OCI-LY1 (cell line): Measurements from ENCODE around the gene CARMIL1.

Experiments used
- H2AFZ ChIP-seq: fragments of 200-600 bp; sonication (generic), shearing (Covaris generic); 2 replicates; pipeline ENCODE4 v1.6.0; 2014; ENCODE audit warnings: antibody characterized with exemption, mild to moderate bottlenecking, low read length
- H3F3A ChIP-seq: fragments of 200-600 bp; sonication (generic), shearing (Covaris generic); 2 replicates; pipeline ENCODE4 v1.6.0; 2014; ENCODE audit warnings: mild to moderate bottlenecking, antibody characterized with exemption, low read length, moderate library complexity; ENCODE audit not compliant: insufficient read depth
- H3K27ac ChIP-seq: fragments of 200-600 bp; sonication (generic); 2 replicates; pipeline ENCODE4 v1.5.1; 2014; ENCODE audit warnings: low read length, mixed run types, mild to moderate bottlenecking, low read depth; ENCODE audit not compliant: poor library complexity, severe bottlenecking
- H3K27me3 ChIP-seq: fragments of 200-600 bp; sonication (generic); 2 replicates; pipeline ENCODE4 v1.6.0; 2014; ENCODE audit warnings: antibody characterized with exemption, mild to moderate bottlenecking, low read length, moderate library complexity; ENCODE audit not compliant: insufficient read depth
- H3K36me3 ChIP-seq: fragments of 200-600 bp; sonication (generic); 2 replicates; pipeline ENCODE4 v1.6.1; 2014; ENCODE audit warnings: mild to moderate bottlenecking, antibody characterized with exemption, low read length, moderate library complexity, mixed read lengths; ENCODE audit not compliant: insufficient read depth
- H3K4me1 ChIP-seq: fragments of 200-600 bp; sonication (generic); 2 replicates; pipeline ENCODE4 v1.5.1; 2014; ENCODE audit warnings: mild to moderate bottlenecking, low read length, moderate library complexity; ENCODE audit not compliant: insufficient read depth, severe bottlenecking
- H3K4me2 ChIP-seq: fragments of 200-600 bp; sonication (generic), shearing (Covaris generic); 2 replicates; pipeline ENCODE4 v1.6.1; 2014; ENCODE audit warnings: low read length
- H3K4me3 ChIP-seq: fragments of 200-600 bp; sonication (generic); 2 replicates; pipeline ENCODE4 v1.5.1; 2014; ENCODE audit warnings: low read length, low read depth, mild to moderate bottlenecking, mixed read lengths; ENCODE audit not compliant: poor library complexity, severe bottlenecking
- H3K79me2 ChIP-seq: fragments of 200-600 bp; shearing (Covaris generic); 2 replicates; pipeline ENCODE4 v1.6.1; 2016; ENCODE audit warnings: mixed run types, low read length, mixed read lengths; ENCODE audit not compliant: insufficient read depth
- H3K9ac ChIP-seq: fragments of 200-600 bp; sonication (generic), shearing (Covaris generic); 2 replicates; pipeline ENCODE4 v1.6.1; 2014; ENCODE audit warnings: mild to moderate bottlenecking, low read length, mixed read lengths
- H3K9me2 ChIP-seq: fragments of 200-600 bp; sonication (generic), shearing (Covaris generic); 2 replicates; pipeline ENCODE4 v1.6.1; 2014; ENCODE audit warnings: low read depth, mild to moderate bottlenecking, low read length, mixed read lengths
- H3K9me3 ChIP-seq: fragments of 200-600 bp; shearing (Covaris generic); 2 replicates; pipeline ENCODE4 v1.6.1; 2014; ENCODE audit warnings: low read length, mixed read lengths
- H4K20me1 ChIP-seq: fragments of 200-600 bp; sonication (generic), shearing (Covaris generic); 2 replicates; pipeline ENCODE4 v1.6.0; 2016; ENCODE audit warnings: mild to moderate bottlenecking, low read length; ENCODE audit not compliant: insufficient read depth
- EZH2 ChIP-seq: fragments of 200-600 bp; sonication (generic), shearing (Covaris generic); IDR thresholded peaks from 2 replicates; pipeline ENCODE4 v1.8.0; 2017; ENCODE audit warnings: borderline replicate concordance, mixed run types, mild to moderate bottlenecking, antibody characterized with exemption, low read length, moderate library complexity, mixed read lengths
- TF ChIP-seq, protein P1 (sequence below): fragments of 200-600 bp; sonication (generic), shearing (Covaris generic); IDR thresholded peaks from 2 replicates; pipeline ENCODE4 v1.5.1; 2017; ENCODE audit warnings: mild to moderate bottlenecking, antibody characterized with exemption, low read length, moderate library complexity, mixed read lengths

Gene CARMIL1

DNA sequence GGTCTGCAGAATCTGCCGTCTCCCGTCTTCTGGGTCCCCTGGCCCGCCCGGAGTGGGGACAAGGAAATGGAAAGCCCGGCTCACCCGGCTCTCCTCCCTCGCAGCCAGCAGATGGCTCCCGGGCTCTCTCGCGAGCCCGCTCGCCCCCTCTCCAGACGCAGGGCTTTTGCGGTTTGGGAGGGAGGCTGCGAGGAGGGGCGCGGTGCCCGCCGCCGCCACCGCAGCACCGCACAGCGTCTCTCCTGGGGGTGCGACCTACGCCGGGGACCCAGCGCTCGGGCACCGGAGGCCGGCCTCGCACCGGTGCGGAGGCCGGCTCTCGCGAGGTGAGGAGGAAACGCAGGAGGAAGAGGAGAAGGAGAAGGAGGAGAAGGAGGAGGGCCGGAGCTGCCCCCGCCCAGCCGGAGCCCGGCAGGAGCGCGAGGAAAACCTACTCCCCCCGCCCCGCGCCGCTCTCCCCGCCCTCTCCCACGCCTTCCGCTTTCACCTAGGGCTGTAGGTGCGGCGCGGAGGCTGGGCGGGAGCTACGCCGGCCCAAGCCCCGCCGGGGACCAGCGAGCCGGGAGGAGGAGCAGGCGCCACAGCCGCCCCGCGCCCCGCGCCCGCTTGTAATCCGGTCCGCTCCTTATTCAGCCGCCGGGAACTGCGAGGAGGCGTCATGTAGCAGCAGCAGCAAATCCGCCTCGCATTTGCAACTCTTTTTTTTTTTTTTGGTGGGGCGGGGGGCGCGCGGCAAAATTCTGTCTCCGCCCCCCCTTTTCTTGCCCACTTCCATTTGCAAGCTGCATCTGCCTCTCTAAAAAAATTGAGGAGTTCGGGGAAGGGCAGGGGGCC is at the start of gene CARMIL1:
Gene CARMIL1, plus strand, starts transcription at position 461 of the 834 bp plus-strand sequence. CDS start 422 bp downstream, outside the sequence.
- TF ChIP-seq EZH2 = no peak
- TF ChIP-seq, protein P1, sequence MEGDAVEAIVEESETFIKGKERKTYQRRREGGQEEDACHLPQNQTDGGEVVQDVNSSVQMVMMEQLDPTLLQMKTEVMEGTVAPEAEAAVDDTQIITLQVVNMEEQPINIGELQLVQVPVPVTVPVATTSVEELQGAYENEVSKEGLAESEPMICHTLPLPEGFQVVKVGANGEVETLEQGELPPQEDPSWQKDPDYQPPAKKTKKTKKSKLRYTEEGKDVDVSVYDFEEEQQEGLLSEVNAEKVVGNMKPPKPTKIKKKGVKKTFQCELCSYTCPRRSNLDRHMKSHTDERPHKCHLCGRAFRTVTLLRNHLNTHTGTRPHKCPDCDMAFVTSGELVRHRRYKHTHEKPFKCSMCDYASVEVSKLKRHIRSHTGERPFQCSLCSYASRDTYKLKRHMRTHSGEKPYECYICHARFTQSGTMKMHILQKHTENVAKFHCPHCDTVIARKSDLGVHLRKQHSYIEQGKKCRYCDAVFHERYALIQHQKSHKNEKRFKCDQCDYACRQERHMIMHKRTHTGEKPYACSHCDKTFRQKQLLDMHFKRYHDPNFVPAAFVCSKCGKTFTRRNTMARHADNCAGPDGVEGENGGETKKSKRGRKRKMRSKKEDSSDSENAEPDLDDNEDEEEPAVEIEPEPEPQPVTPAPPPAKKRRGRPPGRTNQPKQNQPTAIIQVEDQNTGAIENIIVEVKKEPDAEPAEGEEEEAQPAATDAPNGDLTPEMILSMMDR = peak; percentile 72
- Histone ChIP-seq H3K4me2 (peak within 1 kb of the TSS; percentile 89), H3F3A (no peaks in the 10 kb centered on the region), H3K9me2 (no peaks in the 10 kb centered on the region), H3K79me2 (peaks cover 23% of the 10 kb centered on the region), H3K9ac (peak within 1 kb of the TSS; percentile 85), H3K4me3 (peak within 1 kb of the TSS; percentile 94), H3K27me3 (no peaks in the 10 kb centered on the region), H3K4me1 (peaks cover 34% of the 10 kb centered on the region), H3K36me3 (0 out of 2 replicates have a peak, but pooled peaks cover 16% of the 10 kb centered on the region), H3K27ac (peak within 1 kb of the TSS; percentile 61), H4K20me1 (no peaks in the 10 kb centered on the region), H3K9me3 (no peaks in the 10 kb centered on the region), H2AFZ (no peak within 1 kb of the TSS; the same call in 1 of the 2 replicates)

DNA sequence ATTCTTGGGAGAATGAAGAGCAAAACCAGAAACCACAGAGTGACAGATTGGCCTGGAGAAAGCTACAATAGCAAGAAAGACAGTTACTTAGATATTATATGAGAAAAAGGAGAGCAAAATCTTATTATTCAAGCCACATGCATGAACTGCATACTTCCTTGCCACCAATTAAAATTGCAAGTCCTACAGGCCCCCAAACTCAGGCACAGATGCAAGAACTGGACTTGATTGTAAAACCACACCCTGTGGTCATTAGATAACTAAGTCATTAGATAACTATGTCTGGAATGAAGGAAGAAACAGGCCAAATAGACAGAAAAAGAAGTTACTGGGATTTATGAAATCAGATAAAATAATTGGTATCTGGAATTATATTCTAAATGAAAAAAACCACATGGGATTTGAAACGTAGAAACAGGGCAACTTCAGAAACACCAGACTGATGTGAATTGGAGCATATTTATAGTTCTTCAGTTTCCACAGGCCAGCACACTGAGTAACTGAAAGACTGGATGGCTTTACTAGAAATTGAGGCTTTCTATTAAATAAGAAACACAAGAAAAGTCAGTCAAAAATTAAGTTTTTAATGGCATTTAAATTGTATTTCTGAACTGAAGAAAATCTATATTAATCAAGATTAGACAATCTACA is 49.4 kb upstream of the CARMIL1 start:
- H3K4me2 ChIP-seq = no peak overlapping the region
- H3K27me3 ChIP-seq = no peaks in the 10 kb centered on the region
- TF ChIP-seq EZH2 = no peak
- TF ChIP-seq, protein P1 = no peak
- H4K20me1 ChIP-seq = no peaks in the 10 kb centered on the region
- no peak overlapping the region for H3K4me3 ChIP-seq
- H3F3A ChIP-seq = no peaks in the 10 kb centered on the region
- no peaks in the 10 kb centered on the region for H3K4me1 ChIP-seq
- H3K27ac ChIP-seq = no peak overlapping the region
- H2AFZ ChIP-seq = no peak overlapping the region
- no peaks in the 10 kb centered on the region for H3K9me3 ChIP-seq
- H3K36me3 ChIP-seq = no peaks in the 10 kb centered on the region
- H3K79me2 ChIP-seq = no peaks in the 10 kb centered on the region
- H3K9ac ChIP-seq = no peak overlapping the region
- H3K9me2 ChIP-seq = no peaks in the 10 kb centered on the region

DNA sequence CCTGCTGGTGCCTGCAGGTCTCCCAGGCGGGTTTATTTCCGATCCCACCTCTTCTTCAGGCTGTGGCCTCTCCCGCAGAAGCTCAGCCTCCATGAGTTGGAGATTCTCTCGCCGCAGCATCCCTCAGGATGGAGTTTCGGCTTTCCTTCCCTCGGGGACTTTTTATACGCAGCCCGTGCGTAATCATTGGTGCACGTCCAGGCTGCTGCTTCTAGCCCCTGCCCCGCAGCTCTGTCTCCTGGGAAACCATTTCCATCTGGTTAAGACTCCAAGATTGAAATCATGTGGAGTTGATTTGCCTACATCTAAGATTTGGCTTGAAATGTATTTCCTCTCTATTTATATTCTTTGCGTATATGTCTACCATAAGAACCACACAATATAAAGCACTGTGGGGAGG is 46.7 kb upstream of the CARMIL1 start:
- H3K79me2 ChIP-seq = no peaks in the 10 kb centered on the region
- no peak overlapping the region for H2AFZ ChIP-seq
- no peaks in the 10 kb centered on the region for H3K36me3 ChIP-seq
- no peak overlapping the region for H3K9ac ChIP-seq
- no peaks in the 10 kb centered on the region for H3K9me3 ChIP-seq
- no peak for TF ChIP-seq EZH2
- TF ChIP-seq, protein P1 = no peak
- H3K27me3 ChIP-seq = no peaks in the 10 kb centered on the region; the same call in 1 of the 2 replicates
- H3K4me1 ChIP-seq = no peaks in the 10 kb centered on the region
- H4K20me1 ChIP-seq = no peaks in the 10 kb centered on the region
- no peaks in the 10 kb centered on the region for H3K9me2 ChIP-seq
- no peak overlapping the region for H3K4me3 ChIP-seq
- no peak overlapping the region for H3K4me2 ChIP-seq
- H3K27ac ChIP-seq = no peak overlapping the region
- H3F3A ChIP-seq = no peaks in the 10 kb centered on the region
